Trophoblast cell (in vitro differentiated cells and primary cell): ENCODE results near the gene TNS3.
A peak's percentile ranks its signal among the peaks of the same experiment; 100 is the strongest.

Experiments
- DNase-seq, 2 donors: peaks; one replicate each; pipeline ENCODE4 v3.0.0-alpha.2; 2016
- H2AFZ ChIP-seq: 2 replicates; pipeline ENCODE4 v1.6.1; 2013; ENCODE audit warnings: low read length, moderate library complexity, mild to moderate bottlenecking; ENCODE audit not compliant: insufficient read depth, poor library complexity
- H2AK5ac ChIP-seq: 2 replicates; pipeline ENCODE4 v1.6.1; 2013; ENCODE audit warnings: mild to moderate bottlenecking, low read length
- H2BK120ac ChIP-seq: 2 replicates; pipeline ENCODE4 v1.6.1; 2013; ENCODE audit warnings: low read length, mild to moderate bottlenecking, moderate library complexity; ENCODE audit not compliant: insufficient read depth, poor library complexity
- H2BK12ac ChIP-seq: 2 replicates; pipeline ENCODE4 v1.6.1; 2013; ENCODE audit warnings: mild to moderate bottlenecking, low read length, moderate library complexity
- H2BK5ac ChIP-seq: 2 replicates; pipeline ENCODE4 v1.6.1; 2013; ENCODE audit warnings: low read length, low read depth, moderate library complexity, mild to moderate bottlenecking; ENCODE audit not compliant: poor library complexity
- H3K14ac ChIP-seq: 2 replicates; pipeline ENCODE4 v1.6.1; 2013; ENCODE audit warnings: mild to moderate bottlenecking, low read length
- H3K18ac ChIP-seq: 2 replicates; pipeline ENCODE4 v1.6.1; 2013; ENCODE audit warnings: mild to moderate bottlenecking, low read length
- H3K23ac ChIP-seq: 2 replicates; pipeline ENCODE4 v1.6.1; 2013; ENCODE audit warnings: low read length
- H3K27ac ChIP-seq: 2 replicates; pipeline ENCODE4 v1.5.1; 2013; ENCODE audit warnings: low read depth, mild to moderate bottlenecking, inconsistent platforms, low read length, moderate library complexity
- H3K27me3 ChIP-seq: 2 replicates; pipeline ENCODE4 v1.6.1; 2013; ENCODE audit warnings: inconsistent platforms, mild to moderate bottlenecking, low read length, moderate library complexity; ENCODE audit not compliant: insufficient read depth
- H3K36me3 ChIP-seq, 2 experiments: 1 replicate in 1 of 2; 2 replicates in 1 of 2; pipeline ENCODE4 v1.6.1; 2013; ENCODE audit warnings: low read length in 2 of 2, mild to moderate bottlenecking in 2 of 2, moderate library complexity in 1 of 2; ENCODE audit not compliant: insufficient read depth in 2 of 2, control insufficient read depth in 1 of 2
- H3K4ac ChIP-seq: 2 replicates; pipeline ENCODE4 v1.6.1; 2013; ENCODE audit warnings: low read depth, mild to moderate bottlenecking, low read length, moderate library complexity
- H3K4me1 ChIP-seq, 2 experiments: 1 replicate in 1 of 2; 2 replicates in 1 of 2; pipeline ENCODE4 v1.6.1; 2013; ENCODE audit warnings: low read length in 2 of 2, mild to moderate bottlenecking in 2 of 2, moderate library complexity in 1 of 2; ENCODE audit not compliant: insufficient read depth in 2 of 2, control insufficient read depth in 1 of 2
- H3K4me2 ChIP-seq: 2 replicates; pipeline ENCODE4 v1.6.1; 2013; ENCODE audit warnings: inconsistent platforms, mild to moderate bottlenecking, low read length, moderate library complexity
- H3K4me3 ChIP-seq: 2 replicates; pipeline ENCODE4 v1.5.1; 2013; ENCODE audit warnings: mild to moderate bottlenecking, low read depth, low read length, inconsistent platforms
- H3K79me1 ChIP-seq: one replicate; pipeline ENCODE4 v1.6.1; 2013; ENCODE audit warnings: low read length
- H3K79me2 ChIP-seq: 2 replicates; pipeline ENCODE4 v1.6.1; 2013; ENCODE audit warnings: low read length, mild to moderate bottlenecking; ENCODE audit not compliant: control insufficient read depth, insufficient read depth, poor library complexity
- H3K9ac ChIP-seq: 2 replicates; pipeline ENCODE4 v1.6.1; 2013; ENCODE audit warnings: mild to moderate bottlenecking, low read length
- H3K9me3 ChIP-seq: 2 replicates; pipeline ENCODE4 v1.6.1; 2013; ENCODE audit warnings: low read depth, mild to moderate bottlenecking, control low read depth, inconsistent platforms, low read length; ENCODE audit not compliant: insufficient read depth
- H4K12ac ChIP-seq: 2 replicates; pipeline ENCODE4 v1.6.1; 2013; ENCODE audit warnings: low read depth, mild to moderate bottlenecking, low read length, moderate library complexity
- H4K8ac ChIP-seq: 2 replicates; pipeline ENCODE4 v1.6.1; 2013; ENCODE audit warnings: low read depth, mild to moderate bottlenecking, low read length, moderate library complexity
- H4K91ac ChIP-seq: one replicate; pipeline ENCODE4 v1.6.1; 2013; ENCODE audit warnings: low read depth, mild to moderate bottlenecking, low read length, moderate library complexity
- WGBS: extraction: QIAGEN DNeasy Blood & Tissue Kit; methylation state at CpG from one replicate; pipeline ENCODE4 v1.1.7; 2013; ENCODE audit warnings: missing lambda C conversion rate; ENCODE audit not compliant: insufficient read length, insufficient coverage; ENCODE audit errors: extremely low coverage; 5-methylcytosine and 5-hydroxymethylcytosine counted together

The TNS3 gene

DNA sequence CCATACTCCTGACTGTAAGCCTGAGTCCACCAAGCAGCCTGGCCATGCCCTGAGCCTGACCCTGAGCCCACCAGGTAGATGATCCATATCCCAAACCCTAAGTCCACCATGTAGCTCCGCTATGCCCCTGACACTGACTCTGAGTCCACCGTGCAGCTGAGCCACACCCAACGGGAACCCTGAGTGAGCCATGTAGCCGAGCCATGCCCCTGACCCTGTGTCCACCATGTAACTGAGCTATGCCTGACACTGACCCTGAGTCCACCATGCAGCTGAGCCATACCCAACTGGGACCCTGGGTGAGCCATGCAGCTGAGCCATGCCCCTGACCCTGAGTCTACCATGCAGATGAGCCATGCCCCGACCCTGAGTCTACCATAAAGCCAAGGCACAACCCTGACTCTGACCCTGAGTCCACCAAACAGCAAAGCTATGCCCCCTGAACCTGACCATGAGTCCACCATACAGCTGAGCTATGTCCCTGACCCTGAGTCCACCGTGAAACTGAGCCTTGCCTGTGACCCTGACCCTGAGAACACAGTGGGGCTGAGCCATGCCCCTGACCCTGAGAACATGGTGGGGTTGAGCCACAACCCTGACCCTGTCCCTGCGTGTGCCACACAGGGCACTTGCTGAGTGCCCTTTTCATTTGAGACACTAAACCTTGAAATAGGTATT lies 299.8 kb downstream of the TNS3 start:
- Histone ChIP-seq H2AK5ac (no peak overlapping the region), H3K4me1 (peaks cover 15 to 22% of the 10 kb centered on the region in 2 experiments), H2BK120ac (no peak overlapping the region), H3K9me3 (peaks cover 8% of the 10 kb centered on the region), H3K4ac (no peak overlapping the region), H3K79me2 (no peaks in the 10 kb centered on the region), H3K9ac (no peak overlapping the region), H2AFZ (no peak overlapping the region), H3K79me1 (no peaks in the 10 kb centered on the region), H3K36me3 (peaks cover 72 to 82% of the 10 kb centered on the region in 2 experiments), H3K27ac (no peak overlapping the region), H3K14ac (peak overlapping the region; percentile 12), H3K23ac (no peak overlapping the region), H4K12ac (no peak overlapping the region), H4K91ac (no peak overlapping the region), H4K8ac (no peak overlapping the region), H2BK5ac (no peak overlapping the region), H3K27me3 (no peaks in the 10 kb centered on the region), H3K18ac (peak overlapping the region; percentile 10), H3K4me3 (no peak overlapping the region), H3K4me2 (no peak overlapping the region), H2BK12ac (no peak overlapping the region)
- WGBS = no CpG with 5 or more reads among the region's 7 CpGs
- DNase-seq = no peak

- no peaks in the 10 kb centered on the region for H3K27me3 ChIP-seq
- H3K4me2 ChIP-seq = no peak overlapping the region
- H3K18ac ChIP-seq = no peak overlapping the region
- WGBS = no CpG with 5 or more reads among the region's 3 CpGs
- no peak for DNase-seq
- H4K91ac ChIP-seq = no peak overlapping the region
- H3K79me1 ChIP-seq = no peaks in the 10 kb centered on the region
- no peak overlapping the region for H3K4ac ChIP-seq
- no peak overlapping the region for H2AFZ ChIP-seq
- H3K23ac ChIP-seq = no peak overlapping the region
- peak overlapping the region; percentile 33 for H3K14ac ChIP-seq
- H3K4me1 ChIP-seq = peaks cover 15 to 22% of the 10 kb centered on the region in 2 experiments
- H3K9ac ChIP-seq = no peak overlapping the region
- H2BK120ac ChIP-seq = no peak overlapping the region
- no peak overlapping the region for H2BK5ac ChIP-seq
- no peak overlapping the region for H4K12ac ChIP-seq
- no peak overlapping the region for H3K4me3 ChIP-seq
- no peak overlapping the region for H3K27ac ChIP-seq
- H3K9me3 ChIP-seq = peaks cover 8% of the 10 kb centered on the region
- no peak overlapping the region for H2AK5ac ChIP-seq
- no peak overlapping the region for H4K8ac ChIP-seq
- no peaks in the 10 kb centered on the region for H3K79me2 ChIP-seq
- H2BK12ac ChIP-seq = no peak overlapping the region
- H3K36me3 ChIP-seq = peaks cover 78 to 84% of the 10 kb centered on the region in 2 experiments
Measured at GRCh38 chr7:47281161-47281560, 300.8 kb downstream of the TNS3 start.

GRCh38 chr7:47280114-47280513 lies 301.8 kb downstream of the TNS3 start:
- no peak overlapping the region for H3K14ac ChIP-seq
- H3K4me1 ChIP-seq = peaks cover 15 to 22% of the 10 kb centered on the region in 2 experiments
- peaks cover 8% of the 10 kb centered on the region for H3K9me3 ChIP-seq
- no peak overlapping the region for H3K23ac ChIP-seq
- no peak overlapping the region for H3K4ac ChIP-seq
- no peaks in the 10 kb centered on the region for H3K27me3 ChIP-seq
- H2AK5ac ChIP-seq = no peak overlapping the region
- H4K12ac ChIP-seq = no peak overlapping the region
- H2AFZ ChIP-seq = no peak overlapping the region
- no peak overlapping the region for H3K18ac ChIP-seq
- no peak overlapping the region for H2BK120ac ChIP-seq
- H3K79me1 ChIP-seq = no peaks in the 10 kb centered on the region
- H3K79me2 ChIP-seq = no peaks in the 10 kb centered on the region
- WGBS = no CpG with 5 or more reads among the region's 4 CpGs
- peaks cover 82 to 84% of the 10 kb centered on the region in 2 experiments for H3K36me3 ChIP-seq
- H2BK12ac ChIP-seq = no peak overlapping the region
- no peak for DNase-seq
- H4K8ac ChIP-seq = no peak overlapping the region
- H4K91ac ChIP-seq = no peak overlapping the region
- H3K9ac ChIP-seq = no peak overlapping the region
- H3K4me2 ChIP-seq = no peak overlapping the region
- no peak overlapping the region for H2BK5ac ChIP-seq
- no peak overlapping the region for H3K4me3 ChIP-seq
- no peak overlapping the region for H3K27ac ChIP-seq

GRCh38 chr7:47278043-47278442 lies 303.9 kb downstream of the TNS3 start:
- no peak overlapping the region for H2AK5ac ChIP-seq
- no peak overlapping the region for H3K4me2 ChIP-seq
- H3K18ac ChIP-seq = no peak overlapping the region
- no peak overlapping the region for H4K8ac ChIP-seq
- no peak overlapping the region for H2BK120ac ChIP-seq
- no peak overlapping the region for H2BK12ac ChIP-seq
- no peaks in the 10 kb centered on the region for H3K27me3 ChIP-seq
- peaks cover 16% of the 10 kb centered on the region for H3K9me3 ChIP-seq
- H3K4me1 ChIP-seq = peaks cover 12 to 20% of the 10 kb centered on the region in 2 experiments
- no peak overlapping the region for H4K91ac ChIP-seq
- no peak for DNase-seq
- no peaks in the 10 kb centered on the region for H3K79me1 ChIP-seq
- H3K36me3 ChIP-seq = peaks cover 69 to 74% of the 10 kb centered on the region in 2 experiments
- no peak overlapping the region for H2AFZ ChIP-seq
- no peak overlapping the region for H3K14ac ChIP-seq
- H3K79me2 ChIP-seq = no peaks in the 10 kb centered on the region
- no peak overlapping the region for H3K23ac ChIP-seq
- H3K4ac ChIP-seq = no peak overlapping the region
- no peak overlapping the region for H2BK5ac ChIP-seq
- H3K9ac ChIP-seq = no peak overlapping the region
- no peak overlapping the region for H4K12ac ChIP-seq
- no peak overlapping the region for H3K4me3 ChIP-seq
- WGBS = no CpG with 5 or more reads among the region's 6 CpGs
- H3K27ac ChIP-seq = no peak overlapping the region
